GM21367 (cell line): ENCODE measurements around the gene ANKRD39.

Experiments
- ATAC-seq: cut with Tn5 transposase; IDR thresholded peaks from one replicate; pipeline ENCODE4 v1.9.1; 2021; ENCODE audit not compliant: unreplicated experiment

Gene ANKRD39

DNA sequence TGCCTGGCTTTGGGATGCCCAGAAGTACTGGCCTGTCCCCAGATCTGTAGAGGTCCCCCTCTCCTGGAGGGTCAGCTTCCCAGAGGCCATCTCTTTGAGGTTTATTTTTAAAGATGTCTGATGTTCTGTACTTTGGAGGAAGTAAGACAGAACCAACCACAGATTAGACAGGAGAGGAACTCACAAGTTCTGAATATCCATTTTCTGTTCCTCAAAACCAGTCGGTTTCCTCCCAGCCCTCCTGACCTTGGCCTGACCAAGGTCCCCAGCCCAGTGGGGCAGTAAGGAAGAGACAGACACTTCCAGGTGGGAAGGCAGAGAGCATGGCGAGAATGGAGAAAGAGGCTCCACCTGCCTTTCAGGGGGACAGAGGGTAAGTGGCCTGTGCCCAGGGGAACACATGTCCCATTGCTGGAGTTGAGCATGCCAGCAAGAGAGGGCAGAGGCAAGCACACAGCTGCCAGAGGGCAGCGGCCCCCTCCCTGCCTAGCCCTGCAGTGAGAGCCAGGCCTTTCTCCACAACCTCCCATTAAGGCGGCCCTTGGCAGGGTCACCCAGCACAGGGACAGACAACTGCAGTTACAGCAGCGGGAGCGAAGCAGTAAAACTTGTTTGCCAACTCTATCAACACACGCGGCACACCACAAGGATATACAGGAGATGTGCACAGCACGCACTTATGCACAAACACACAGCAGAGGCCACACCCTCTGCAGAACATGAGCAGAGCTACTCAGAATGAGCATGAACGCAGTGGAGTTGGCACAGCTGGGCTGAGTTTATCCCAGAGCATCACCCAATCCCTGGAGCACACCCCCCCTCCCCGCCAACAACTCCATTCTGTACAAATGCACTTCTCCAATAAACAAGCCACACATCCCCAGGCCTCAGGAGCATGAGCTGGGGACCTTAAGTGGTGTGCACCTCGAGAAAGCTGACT, 30.5 kb upstream of the ANKRD39 start:
- no peak for ATAC-seq

GRCh38 chr2:96887493-96888012, 29.7 kb upstream of the ANKRD39 start:
- no peak for ATAC-seq

- no peak for ATAC-seq
Observed at GRCh38 chr2:96885432-96886347, 27.9 kb upstream of the ANKRD39 start.

DNA sequence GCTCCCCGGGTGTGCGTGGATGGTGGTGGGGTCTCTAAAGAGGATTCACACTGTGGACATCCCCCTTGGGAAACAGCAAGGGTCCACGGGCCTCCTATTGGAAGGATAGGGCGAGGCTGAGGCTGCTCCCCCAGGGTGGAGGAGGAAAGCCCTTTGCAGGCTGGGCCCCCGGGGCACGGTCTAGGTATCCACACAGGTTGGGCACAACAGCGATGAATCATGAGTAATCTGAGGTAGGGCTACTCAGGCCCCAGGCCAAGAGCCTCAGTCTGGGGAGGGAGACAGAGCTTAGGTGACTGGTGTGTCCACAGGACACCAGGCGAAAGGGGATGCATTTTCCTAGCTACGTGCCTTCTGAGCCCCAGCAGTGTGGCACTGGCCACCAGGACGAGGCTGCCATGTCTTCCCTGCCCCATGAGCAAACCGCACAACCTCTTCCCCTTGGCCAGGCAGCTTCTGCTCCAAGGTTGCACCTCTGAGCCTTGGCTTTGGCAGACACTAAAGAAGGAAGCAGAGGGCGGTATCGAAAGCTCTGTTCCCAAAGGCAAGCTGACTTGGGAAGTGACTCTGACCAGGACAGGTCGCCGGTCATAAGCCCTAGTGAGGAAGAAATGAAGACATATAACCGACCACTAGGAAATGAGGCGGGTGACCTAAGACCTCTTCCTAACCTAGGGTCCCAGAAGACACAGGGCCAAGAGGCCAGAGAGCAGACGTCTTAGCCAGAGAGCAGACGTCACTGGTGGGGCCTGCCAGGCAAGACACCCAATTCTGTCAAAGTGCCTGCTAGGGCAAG, 26.7 kb upstream of the ANKRD39 start:
- no peak for ATAC-seq

DNA sequence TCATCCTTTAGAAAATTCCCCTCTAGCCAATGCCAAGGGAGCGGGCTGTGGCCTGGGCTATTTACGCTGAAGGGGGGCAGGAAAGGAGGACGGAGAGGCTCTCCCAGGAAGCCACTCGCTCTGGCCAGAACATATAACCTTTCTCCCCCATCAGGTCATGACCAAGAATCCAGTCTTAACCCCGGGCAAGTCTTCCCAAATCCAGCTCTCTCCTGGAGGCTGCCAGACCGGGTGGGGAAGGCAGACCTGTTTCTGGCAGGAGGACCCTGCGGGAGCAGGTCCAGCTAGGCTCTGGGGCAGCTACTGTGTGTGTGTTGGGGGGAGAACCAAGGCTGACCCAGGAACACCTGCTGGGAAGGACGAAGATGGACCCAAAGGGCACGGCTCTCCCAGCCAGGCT, 25.5 kb upstream of the ANKRD39 start:
- ATAC-seq: no peak

DNA sequence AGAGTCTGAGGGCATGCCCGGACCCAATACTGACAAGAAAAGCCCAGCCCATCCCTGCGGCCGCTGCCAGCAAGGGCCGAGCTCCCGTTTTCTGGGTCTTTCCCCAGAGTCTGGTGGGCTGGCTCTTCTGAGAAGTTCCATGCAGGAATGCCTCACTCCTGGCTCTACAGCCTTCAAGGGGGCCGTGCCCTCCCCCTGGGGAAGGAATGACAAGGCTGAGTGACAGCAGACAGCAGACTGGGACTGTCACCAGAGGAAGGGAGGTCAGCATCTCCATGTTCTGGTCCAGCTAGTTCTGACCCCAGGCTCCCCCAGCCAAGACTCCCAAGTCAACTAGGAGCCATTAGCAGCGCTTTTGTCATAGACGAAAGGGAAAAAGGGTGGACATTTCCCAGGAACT, 25.1 kb upstream of the ANKRD39 start:
- no peak for ATAC-seq

DNA sequence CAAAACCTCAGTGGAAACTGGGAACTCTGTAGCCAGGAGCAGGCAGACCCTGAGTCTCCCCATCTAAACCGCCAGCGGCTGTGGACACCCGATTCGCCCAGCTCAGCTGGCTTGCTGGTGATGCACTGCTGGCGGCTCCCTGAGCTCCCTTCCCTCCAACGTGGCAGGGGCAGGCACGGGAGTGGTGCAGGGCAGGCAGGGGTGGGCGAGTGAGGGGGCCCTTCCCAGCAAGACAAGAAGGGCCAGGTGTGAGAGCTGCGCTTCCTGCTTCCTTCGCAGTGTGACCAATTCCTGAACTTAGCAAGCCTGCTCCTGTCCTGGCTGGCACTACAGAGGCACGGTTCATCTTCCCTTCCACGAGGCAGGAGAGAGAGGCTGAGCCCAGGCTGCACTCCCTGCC, 24.4 kb upstream of the ANKRD39 start:
- ATAC-seq: no peak

- ATAC-seq: no peak
Observed at GRCh38 chr2:96881349-96882195, 23.8 kb upstream of the ANKRD39 start.

DNA sequence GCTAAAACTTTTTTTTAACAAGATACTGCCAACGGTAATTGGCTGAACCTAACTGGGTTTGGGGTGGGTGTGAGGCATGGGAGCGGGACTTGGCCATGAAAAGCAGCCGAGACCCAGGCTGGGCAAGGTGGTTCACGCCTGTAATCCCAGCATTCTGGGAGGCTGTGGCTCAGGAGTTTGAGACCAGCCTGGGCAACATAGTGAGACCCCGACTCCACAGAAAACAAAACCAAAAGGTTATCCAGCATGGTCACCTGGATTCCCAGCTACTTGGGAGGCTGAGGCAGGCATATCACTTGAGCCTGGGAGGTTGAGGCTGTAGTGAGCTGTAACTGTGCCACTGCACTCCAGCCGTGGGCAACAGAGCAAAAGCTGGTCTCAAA, 23.1 kb upstream of the ANKRD39 start:
- ATAC-seq: no peak

DNA sequence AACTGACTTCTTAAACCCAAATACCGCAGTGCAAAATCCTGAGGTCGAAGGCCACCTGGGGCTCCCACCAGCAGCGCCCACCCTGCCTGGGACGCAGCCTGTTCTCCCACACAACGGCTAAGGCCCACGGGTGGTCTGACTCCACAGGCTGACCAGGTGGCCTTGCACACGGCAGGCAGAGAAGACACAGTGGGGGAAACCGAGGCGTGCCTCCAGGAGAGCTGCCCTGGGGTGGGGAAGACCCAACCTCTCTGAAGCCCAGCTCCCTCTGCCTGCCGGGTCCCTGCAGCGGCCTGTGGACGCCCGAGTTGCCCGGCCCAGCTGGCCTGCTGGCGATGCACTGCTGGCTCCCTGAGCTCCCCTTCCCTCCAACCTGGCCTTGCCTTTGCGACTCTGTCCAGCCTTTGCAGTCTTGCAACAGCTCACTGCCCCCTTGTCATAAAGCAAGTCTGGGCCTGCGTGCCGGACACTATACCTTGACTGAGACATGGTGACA, 21.8 kb upstream of the ANKRD39 start:
- ATAC-seq: no peak

DNA sequence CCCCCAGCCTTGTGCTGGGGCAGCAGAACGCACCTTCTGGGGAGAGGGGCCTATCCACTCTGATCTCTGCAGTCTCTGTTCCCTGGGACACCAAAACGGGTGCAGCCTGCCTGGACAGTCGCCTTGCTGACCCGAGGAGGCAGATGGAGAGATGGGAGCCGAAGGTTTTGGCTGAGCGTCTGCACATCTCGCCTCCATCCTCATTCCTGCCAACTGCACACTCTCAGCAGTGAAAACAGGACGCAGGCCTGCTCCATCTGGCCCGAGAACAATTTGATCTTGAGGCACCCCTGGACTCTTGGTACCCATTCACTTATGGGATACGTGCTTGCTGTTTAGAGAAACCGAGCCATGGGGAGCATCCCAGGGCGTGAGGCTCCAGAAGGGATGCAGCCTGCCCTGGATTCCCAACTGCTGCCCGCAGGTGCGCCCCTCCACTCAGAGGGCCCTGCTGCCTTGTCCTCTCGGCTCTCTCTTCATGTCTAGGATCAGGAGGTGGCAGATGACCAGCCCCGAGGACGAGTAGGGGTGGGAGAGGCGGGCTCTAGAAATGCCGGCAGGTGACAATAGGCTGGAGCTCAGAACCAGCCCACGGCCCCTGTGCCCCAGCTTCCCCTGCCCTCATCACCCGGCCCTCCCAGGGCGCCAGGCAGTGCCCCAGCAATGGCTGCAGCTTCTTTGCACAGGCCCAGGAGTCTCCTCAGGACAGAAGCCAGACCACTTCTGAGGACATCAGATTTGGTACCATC, 21.2 kb upstream of the ANKRD39 start:
- no peak for ATAC-seq

- no peak for ATAC-seq
Observed at GRCh38 chr2:96878171-96878570, 20.4 kb upstream of the ANKRD39 start.

- ATAC-seq: no peak
Observed at GRCh38 chr2:96877631-96878092, 19.8 kb upstream of the ANKRD39 start.

GRCh38 chr2:96877042-96877451, 19.2 kb upstream of the ANKRD39 start:
- ATAC-seq: no peak

DNA sequence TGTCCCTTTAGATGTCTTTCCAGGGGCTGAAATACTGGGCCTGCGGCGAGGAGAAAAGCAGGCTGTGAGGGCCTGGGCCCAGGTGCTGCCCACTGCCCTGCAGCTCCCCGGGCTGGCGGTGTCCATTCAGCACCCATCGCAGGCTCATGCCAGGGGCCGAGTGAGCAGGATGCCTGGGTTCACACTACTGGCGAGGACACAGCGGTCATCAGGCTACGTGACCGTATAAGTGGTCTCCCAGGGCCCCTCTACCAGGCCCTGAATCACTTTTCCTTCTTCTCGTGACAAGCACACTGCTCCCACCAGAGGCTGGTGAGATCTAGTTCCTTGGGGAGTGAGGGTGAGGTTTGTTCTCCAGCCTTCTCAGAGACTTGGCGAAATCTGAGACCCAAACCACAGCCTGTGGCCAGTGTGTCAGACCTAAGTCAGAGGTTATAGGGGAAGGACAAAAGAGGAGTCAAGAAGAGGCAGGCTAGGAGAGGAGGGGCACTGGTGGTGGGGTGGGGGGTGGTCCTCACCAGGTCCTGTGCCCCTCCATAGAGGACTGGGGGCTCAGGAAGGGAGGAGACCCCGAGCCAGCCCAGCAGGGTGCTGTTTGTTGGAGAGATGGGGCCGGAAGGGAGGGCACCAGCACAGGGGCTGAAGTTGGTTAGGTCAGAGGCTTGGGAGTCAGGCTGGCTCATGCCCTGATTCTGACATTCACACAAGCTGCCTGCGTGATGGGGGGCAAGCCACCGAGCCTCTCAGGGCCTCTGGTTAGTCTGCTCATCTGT, 18.6 kb upstream of the ANKRD39 start:
- no peak for ATAC-seq

- no peak for ATAC-seq
Observed at GRCh38 chr2:96875498-96876268, 17.9 kb upstream of the ANKRD39 start.

DNA sequence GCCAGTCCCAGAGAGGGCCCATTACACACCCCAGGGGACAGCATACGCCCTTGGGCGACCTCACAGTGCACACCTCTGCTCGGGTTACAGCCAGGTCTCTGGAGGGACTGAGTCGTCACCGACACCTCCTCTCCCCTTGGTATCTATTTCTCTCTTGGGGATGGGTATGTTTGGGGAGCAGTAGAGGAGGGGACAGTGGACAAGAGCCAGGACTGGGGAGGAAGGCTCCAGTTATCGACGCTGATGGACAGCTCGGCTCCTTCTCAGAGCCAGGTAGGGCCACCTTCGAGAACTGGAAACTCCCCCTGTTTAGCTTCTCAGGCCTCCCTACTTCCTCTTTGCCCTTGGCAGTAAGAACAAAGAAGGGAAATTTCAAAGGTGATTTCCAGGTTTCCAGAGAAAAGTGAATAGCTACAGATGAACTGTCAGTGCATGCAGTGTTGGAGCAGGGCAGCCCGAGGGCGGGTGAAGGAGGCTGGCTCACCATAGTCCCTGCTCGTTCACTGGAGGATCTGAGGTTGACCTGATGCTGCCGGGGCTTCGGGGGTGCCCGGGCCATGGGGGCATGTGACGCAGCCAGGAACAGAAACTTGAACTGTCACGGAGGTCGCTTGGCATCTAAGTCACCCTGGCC, 16.5 kb upstream of the ANKRD39 start:
- no peak for ATAC-seq
